ENCODE data around the gene DYNLRB1. TPM values are rescaled to one million over a fixed set of nuclear protein-coding genes. Genes with fewer than 3 reads are reported as not detected.

The DYNLRB1 gene
- 89.3 and 90.8 TPM in 2 replicates for total RNA-seq

GRCh38 chr20:34516247-34517113 lies at the start of gene DYNLRB1:
Gene DYNLRB1 (plus strand): TSS chr20:34516422. CDS start chr20:34516459, 37 bp downstream.

GRCh38 chr20:34558320-34559218 lies 42.3 kb downstream of the DYNLRB1 start, which contains the start of gene MAP1LC3A:
Gene MAP1LC3A (plus strand): TSS chr20:34558718. CDS start chr20:34558869, 151 bp downstream.

Small RNAs within 50 kb of the gene (small RNA-seq; reads per million reads assigned to genes)
- not detected for gene RF00019 (ENCODE audit: low replicate concordance)

Other genes with a start within 250 kb of the DYNLRB1 start
- 133 and 135 TPM in 2 replicates for gene AHCY, start 213.1 kb upstream of the DYNLRB1 start, total RNA-seq
- 87.5 and 93.4 TPM in 2 replicates for gene ITCH, start 153.1 kb upstream of the DYNLRB1 start, total RNA-seq
- gene MAP1LC3A, start 42.3 kb downstream of the DYNLRB1 start, total RNA-seq = 13.6 and 14.5 TPM in 2 replicates
- 10.7 and 22.2 TPM in 2 replicates for gene PIGU, start 160.7 kb downstream of the DYNLRB1 start, total RNA-seq
- 4.3 and 7.9 TPM in 2 replicates for gene TP53INP2, start 187.9 kb downstream of the DYNLRB1 start, total RNA-seq

All from placental pericyte (primary cell).